A549 (cell line): Measurements from ENCODE around the gene CCDC126.

Experiments used
- CTCF ChIP-seq: fragments of >200 bp; sonication (Bioruptor Twin); formaldehyde crosslinking; IDR thresholded peaks from 3 replicates; pipeline ENCODE4 v1.5.1; 2016
- E2F6 ChIP-seq: IDR thresholded peaks from 2 replicates; pipeline ENCODE4 v1.6.1; 2012; ENCODE audit warnings: low read depth, borderline replicate concordance
- EP300 ChIP-seq, 2 experiments: fragments of >200 bp; sonication (Bioruptor Twin); formaldehyde crosslinking; IDR thresholded peaks; 2 replicates in 1 of 2; 3 replicates in 1 of 2; pipeline ENCODE4 v1.6.1; 2016 to 2017
- MAFK ChIP-seq: fragments of 450-650 bp; IDR thresholded peaks from 2 replicates; pipeline ENCODE4 v1.6.1; 2014; ENCODE audit not compliant: partially characterized antibody
- REST ChIP-seq: fragments of 200-600 bp; sonication (generic); IDR thresholded peaks from 2 replicates; pipeline ENCODE4 v1.6.1; 2016; ENCODE audit warnings: antibody characterized with exemption, mild to moderate bottlenecking, moderate library complexity
- TP53 ChIP-seq: fragments of 250-450 bp; sonication (Bioruptor Pico); IDR thresholded peaks from 2 replicates; pipeline ENCODE4 v1.5.0; 2021; ENCODE audit warnings: mild to moderate bottlenecking, moderate library complexity

GRCh38 chr7:23558303-23558702, 38.9 kb upstream of the CCDC126 start:
- TF ChIP-seq EP300 (IDR thresholded peaks at IDR 0.05) (no peak), MAFK (no peak), TP53 (CRISPR knock-in tag) (no peak), CTCF (no peak), REST (no peak), E2F6 (no peak)
